Measurements from ENCODE around the gene SDC3. TPM values are rescaled to one million over a fixed set of nuclear protein-coding genes. Genes with fewer than 3 reads are reported as not detected.

SDC3 gene
- total and polyA plus RNA-seq, 8 donors = 29.8 to 65.2 (median 46.0) TPM

DNA sequence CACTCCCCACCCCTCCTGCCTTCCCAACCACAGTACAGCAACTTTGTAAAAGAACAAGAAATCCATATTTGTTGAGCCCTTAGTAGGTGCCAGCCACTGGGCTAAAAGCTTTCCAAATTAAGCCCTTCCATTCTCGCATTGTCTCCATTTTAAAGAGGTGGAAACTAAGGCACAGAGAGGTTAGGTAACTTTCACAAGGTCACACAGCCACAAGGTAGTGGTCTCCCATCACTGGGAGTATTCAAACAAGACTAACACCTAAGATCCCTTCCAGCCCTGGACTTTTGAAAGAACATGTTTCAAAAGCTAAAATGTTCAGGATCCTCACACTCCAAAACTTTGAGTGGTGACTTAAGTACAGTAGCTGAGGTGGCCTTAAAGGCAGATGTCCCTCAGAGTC, 3.2 kb downstream of the SDC3 start:
- H3K27ac ChIP-seq = no peak overlapping the region
- ATAC-seq = no peak
- no peaks in the 10 kb centered on the region for H3K36me3 ChIP-seq
- peaks cover 13 to 53% of the 10 kb centered on the region in 2 donors for H3K4me1 ChIP-seq
- DNase-seq = no peak
- H3K9me3 ChIP-seq = no peaks in the 10 kb centered on the region
- intact Hi-C loops (cut with DNase I) = no loop called here
- TF ChIP-seq, protein P1, sequence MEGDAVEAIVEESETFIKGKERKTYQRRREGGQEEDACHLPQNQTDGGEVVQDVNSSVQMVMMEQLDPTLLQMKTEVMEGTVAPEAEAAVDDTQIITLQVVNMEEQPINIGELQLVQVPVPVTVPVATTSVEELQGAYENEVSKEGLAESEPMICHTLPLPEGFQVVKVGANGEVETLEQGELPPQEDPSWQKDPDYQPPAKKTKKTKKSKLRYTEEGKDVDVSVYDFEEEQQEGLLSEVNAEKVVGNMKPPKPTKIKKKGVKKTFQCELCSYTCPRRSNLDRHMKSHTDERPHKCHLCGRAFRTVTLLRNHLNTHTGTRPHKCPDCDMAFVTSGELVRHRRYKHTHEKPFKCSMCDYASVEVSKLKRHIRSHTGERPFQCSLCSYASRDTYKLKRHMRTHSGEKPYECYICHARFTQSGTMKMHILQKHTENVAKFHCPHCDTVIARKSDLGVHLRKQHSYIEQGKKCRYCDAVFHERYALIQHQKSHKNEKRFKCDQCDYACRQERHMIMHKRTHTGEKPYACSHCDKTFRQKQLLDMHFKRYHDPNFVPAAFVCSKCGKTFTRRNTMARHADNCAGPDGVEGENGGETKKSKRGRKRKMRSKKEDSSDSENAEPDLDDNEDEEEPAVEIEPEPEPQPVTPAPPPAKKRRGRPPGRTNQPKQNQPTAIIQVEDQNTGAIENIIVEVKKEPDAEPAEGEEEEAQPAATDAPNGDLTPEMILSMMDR (IDR thresholded peaks at IDR 0.05) = no peak
- H3K27me3 ChIP-seq = peaks cover 0 to 41% of the 10 kb centered on the region in 2 donors
- no peak overlapping the region for H3K4me3 ChIP-seq

GRCh38 chr1:30904962-30905335, 3.6 kb downstream of the SDC3 start:
- Histone ChIP-seq H3K27me3 (peaks cover 0 to 36% of the 10 kb centered on the region in 2 donors), H3K4me1 (peaks cover 13 to 52% of the 10 kb centered on the region in 2 donors), H3K27ac (no peak overlapping the region), H3K4me3 (no peak overlapping the region), H3K36me3 (no peaks in the 10 kb centered on the region), H3K9me3 (no peaks in the 10 kb centered on the region)
- peak in 1 of 4 donors; percentile 5 for DNase-seq
- ATAC-seq = no peak
- TF ChIP-seq, protein P1 (IDR thresholded peaks at IDR 0.05) = no peak
- intact Hi-C loops (cut with DNase I) = no loop called here

GRCh38 chr1:30904191-30904961, 4.2 kb downstream of the SDC3 start:
- no peaks in the 10 kb centered on the region for H3K36me3 ChIP-seq
- H3K4me3 ChIP-seq = no peak overlapping the region
- no peak for ATAC-seq
- no peak overlapping the region for H3K27ac ChIP-seq
- peaks cover 0 to 30% of the 10 kb centered on the region in 2 donors for H3K27me3 ChIP-seq
- no peaks in the 10 kb centered on the region for H3K9me3 ChIP-seq
- TF ChIP-seq, protein P1 (IDR thresholded peaks at IDR 0.05) = no peak
- peak in 1 of 4 donors; percentile 43 for DNase-seq
- intact Hi-C loops (cut with DNase I) = no loop called here
- H3K4me1 ChIP-seq = peaks cover 13 to 46% of the 10 kb centered on the region in 2 donors

DNA sequence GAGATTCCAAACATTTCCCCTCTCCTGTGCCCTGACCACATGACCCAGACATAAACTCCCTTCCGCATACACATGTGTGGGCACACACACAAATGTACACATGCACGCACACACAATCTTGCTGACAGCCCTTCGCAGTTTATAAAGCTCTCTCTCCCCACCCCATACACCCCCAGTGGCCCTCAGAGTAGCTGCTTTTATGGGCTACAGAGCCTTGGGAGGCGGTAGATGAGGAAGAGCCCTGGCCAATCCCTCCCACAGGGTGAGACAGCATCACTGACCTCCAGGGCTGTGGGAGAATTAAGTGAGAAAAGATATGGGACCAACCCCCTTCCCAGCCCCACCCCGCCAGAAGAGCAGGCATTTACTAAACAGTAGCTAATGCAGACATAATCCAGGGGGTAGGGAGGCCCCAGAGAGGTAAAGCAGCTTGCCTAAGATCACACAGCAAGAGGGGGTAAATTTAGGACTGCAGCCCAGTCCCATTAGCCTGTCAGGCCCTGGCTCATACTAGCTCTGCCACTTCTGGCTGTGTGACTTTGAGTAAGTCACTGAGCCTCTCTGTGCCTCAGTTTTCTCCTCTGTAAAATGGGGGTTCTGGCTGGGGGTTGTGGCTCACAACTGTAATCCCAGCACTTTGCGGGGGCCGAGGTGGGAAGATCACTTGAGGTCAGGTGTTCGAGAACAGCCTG, 5.1 kb downstream of the SDC3 start:
- H3K27ac ChIP-seq = peak overlapping the region; percentile 44 to 51
- H3K9me3 ChIP-seq = no peaks in the 10 kb centered on the region
- no peak overlapping the region for H3K4me3 ChIP-seq
- DNase-seq (peak in 1 of 4 donors; percentile 31), ATAC-seq (no peak)
- TF ChIP-seq, protein P1 (IDR thresholded peaks at IDR 0.05) = no peak
- peaks cover 10 to 40% of the 10 kb centered on the region in 2 donors for H3K4me1 ChIP-seq
- intact Hi-C loops (cut with DNase I) = no loop called here
- peaks cover 0 to 24% of the 10 kb centered on the region in 2 donors for H3K27me3 ChIP-seq
- no peaks in the 10 kb centered on the region for H3K36me3 ChIP-seq

DNA sequence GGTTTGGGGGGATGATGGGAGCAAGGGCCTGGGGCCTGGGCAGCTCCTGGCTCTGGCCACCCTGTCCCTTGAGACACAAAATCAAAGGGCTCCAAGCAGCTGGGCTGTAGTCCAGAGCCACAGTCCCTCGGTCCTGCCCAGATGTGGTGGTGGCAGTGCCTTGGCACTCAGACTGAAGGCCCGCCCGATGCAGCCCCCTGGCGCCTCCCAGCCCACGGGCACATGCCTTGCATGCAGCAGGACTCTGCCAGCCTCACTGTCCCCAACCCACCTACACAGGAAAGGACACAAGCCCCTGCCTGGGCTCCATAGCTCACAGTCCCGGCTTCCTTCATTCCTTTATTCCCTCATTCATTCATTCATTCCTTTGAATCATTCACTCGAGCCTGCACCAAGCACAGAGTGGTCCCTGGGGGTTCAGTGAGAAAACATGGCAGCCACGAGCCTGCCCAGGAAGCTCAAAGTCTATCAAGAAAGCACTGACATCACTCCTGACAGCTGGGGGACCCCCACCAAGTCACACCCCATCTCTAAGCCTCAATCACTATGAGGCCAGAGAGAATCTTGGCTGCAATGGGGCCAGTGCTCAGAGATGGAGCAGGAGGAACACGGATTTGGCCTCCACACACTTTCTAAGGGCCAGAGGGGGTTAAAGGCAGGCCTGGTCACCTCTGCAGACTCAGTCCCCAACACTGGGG, 5.8 kb downstream of the SDC3 start:
- no peaks in the 10 kb centered on the region for H3K36me3 ChIP-seq
- H3K4me3 ChIP-seq = no peak overlapping the region
- DNase-seq = peak in 1 of 4 donors; percentile 57
- intact Hi-C loops (cut with DNase I) = no loop called here
- peaks cover 0 to 18% of the 10 kb centered on the region in 2 donors for H3K27me3 ChIP-seq
- peaks cover 10 to 40% of the 10 kb centered on the region in 2 donors for H3K4me1 ChIP-seq
- no peak for ATAC-seq
- no peaks in the 10 kb centered on the region for H3K9me3 ChIP-seq
- peak overlapping the region; percentile 44 to 51 for H3K27ac ChIP-seq
- TF ChIP-seq, protein P1 (IDR thresholded peaks at IDR 0.05) = no peak
